PC-3 (cell line): ENCODE results near the gene MREG.

Experiments
- EZH2 ChIP-seq: fragments of 300-600 bp; sonication (generic); IDR thresholded peaks from one replicate; pipeline ENCODE4 v1.6.1; 2017; ENCODE audit warnings: antibody characterized with exemption, mild to moderate bottlenecking, low read length; ENCODE audit not compliant: unreplicated experiment
- TF ChIP-seq, protein P1 (sequence below): fragments of 300-600 bp; sonication (generic); conservative IDR thresholded peaks from 2 replicates; pipeline ENCODE4 v1.5.1; 2017; ENCODE audit warnings: antibody characterized with exemption, low read depth, mild to moderate bottlenecking, low read length

DNA sequence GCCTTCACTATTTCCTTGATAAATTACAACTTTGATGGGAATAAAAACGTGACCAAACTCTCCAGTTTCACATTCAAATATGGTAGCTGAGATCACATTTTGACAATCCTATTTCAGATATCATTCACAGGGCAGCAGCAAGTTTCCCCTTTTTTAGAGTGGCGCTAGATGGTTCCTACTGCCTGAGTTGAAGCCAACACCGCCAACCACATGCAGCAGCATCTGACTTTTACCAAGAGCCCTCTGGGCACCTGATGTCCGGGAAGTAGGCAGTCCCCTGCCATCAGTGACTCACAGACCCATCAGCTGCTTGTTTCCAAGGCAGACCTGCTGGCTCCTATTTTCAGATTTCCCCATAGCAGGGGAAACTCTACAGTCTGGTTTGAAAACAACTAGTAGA, 4.0 kb upstream of the MREG start:
- TF ChIP-seq, protein P1, sequence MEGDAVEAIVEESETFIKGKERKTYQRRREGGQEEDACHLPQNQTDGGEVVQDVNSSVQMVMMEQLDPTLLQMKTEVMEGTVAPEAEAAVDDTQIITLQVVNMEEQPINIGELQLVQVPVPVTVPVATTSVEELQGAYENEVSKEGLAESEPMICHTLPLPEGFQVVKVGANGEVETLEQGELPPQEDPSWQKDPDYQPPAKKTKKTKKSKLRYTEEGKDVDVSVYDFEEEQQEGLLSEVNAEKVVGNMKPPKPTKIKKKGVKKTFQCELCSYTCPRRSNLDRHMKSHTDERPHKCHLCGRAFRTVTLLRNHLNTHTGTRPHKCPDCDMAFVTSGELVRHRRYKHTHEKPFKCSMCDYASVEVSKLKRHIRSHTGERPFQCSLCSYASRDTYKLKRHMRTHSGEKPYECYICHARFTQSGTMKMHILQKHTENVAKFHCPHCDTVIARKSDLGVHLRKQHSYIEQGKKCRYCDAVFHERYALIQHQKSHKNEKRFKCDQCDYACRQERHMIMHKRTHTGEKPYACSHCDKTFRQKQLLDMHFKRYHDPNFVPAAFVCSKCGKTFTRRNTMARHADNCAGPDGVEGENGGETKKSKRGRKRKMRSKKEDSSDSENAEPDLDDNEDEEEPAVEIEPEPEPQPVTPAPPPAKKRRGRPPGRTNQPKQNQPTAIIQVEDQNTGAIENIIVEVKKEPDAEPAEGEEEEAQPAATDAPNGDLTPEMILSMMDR: no peak
- TF ChIP-seq EZH2: no peak
